NCI-H446 (cell line): ENCODE data around the gene IKZF3.

Experiments
- DNase-seq, 2 experiments: peaks; one replicate each; lab custom pipeline; 2025; lab: John Stamatoyannopoulos, UW

IKZF3 gene

DNA sequence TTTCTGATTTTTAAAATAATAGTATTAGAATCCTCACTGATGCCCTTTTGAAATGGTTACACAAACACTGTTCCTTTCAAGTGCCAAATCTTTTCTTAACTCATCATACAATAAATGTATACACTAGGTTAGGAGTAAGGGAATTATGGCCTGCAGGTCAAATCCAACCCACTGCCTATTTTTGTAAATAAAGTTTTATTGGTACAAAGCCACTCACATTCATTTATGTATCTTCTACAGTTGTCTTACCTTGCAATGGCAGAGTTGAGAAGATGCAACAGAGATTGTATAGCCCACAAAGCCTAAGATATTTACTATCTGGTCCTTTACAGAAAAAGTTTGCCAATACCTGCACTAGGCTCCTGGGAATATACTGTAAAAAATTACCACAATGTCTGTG, 47.8 kb downstream of the IKZF3 start:
- no peak for DNase-seq

DNA sequence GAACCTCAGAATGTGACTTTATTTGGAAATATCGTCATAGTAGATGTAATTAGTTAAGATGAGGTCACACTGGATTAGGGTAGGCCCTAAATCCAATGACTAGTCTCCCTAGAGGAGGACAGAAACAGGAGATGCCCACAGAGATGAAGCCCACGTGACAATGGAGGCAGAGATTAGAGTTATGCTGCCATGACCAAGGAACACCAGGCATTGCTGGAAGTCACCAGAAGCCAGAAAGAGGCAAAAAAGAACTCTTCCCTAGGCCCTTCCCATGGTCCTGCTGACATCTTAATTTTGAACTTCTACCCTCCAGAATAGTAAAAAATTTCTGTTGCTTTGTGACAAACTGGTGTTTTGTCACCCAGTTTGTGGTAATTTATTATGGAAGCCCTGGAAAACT, 49.6 kb downstream of the IKZF3 start:
- DNase-seq = no peak

DNA sequence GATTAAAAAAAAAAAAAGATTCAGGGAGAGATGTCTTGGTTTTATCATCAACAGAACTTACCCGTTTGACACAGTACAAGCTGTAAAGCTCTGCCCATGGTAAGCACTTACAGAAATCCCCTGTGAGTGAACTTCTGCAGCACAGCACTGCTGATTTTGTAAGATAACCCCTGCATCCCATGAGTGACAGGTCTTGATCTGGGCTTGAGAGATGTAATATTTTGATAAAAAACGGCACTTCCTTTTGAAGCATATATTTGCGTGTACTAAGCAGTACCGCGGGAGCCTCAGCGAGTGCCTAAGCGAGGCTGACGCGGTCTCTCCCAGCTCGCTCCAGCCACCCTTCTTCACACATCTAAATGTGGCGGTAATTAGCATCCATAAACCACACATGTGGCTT, 50.5 kb downstream of the IKZF3 start:
- DNase-seq = no peak

DNA sequence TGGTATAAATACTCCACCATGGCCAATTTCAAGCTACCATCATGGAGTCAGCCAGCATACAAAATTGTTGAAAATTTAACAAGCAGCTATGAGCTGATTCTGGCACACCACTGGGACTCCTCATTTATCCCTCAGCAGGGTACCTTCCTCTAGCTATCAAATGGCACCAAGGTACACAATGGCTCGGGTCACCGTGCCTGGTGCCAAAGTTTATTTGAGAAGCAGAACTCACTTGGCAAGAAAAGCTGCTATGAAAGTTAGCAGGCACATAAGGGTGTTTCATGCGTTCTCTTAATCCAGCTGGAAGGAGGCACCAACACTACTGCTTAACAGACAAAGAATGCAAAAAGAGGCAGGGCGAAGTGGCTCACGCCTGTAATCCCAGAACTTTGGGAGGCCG, 51.6 kb downstream of the IKZF3 start:
- DNase-seq = peak; percentile 4 to 56

DNA sequence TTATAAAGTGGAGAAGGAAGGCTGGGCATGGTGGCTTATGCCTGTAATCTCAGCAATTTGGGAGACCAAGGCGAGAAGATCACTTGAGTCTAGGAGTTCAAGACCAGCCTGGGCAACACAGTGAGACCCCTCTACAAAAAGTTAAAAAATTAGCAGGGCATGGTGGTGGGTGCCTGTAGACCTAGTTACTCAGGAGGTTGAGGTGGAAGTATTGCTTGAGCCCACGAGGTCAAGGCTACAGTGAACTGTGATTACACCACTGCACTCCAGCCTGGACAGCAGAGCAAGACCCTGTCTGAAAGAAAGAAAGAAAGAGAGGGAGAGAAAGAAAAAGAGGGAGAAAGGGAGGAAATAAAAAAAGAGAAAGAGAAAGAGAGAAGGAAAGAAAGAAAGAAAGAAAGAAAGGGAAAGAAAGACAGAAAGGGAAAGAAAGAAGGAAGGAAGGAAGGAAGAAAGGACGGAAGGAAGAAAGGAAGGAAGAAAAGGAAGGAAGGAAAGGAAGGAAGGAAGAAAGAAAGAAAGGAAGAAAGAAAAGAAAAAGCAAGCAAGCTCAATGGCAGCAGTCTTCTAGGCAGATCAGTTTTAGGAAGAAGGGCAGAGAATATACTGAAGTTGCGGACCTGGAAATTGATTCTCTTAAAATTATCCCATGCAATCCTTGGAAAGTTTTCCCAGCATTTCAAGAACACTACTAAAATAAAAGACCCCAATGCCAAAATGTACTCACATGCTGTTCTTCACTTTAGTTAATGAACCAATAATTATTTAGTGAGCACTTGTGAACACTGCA, 53.0 kb downstream of the IKZF3 start:
- no peak for DNase-seq

DNA sequence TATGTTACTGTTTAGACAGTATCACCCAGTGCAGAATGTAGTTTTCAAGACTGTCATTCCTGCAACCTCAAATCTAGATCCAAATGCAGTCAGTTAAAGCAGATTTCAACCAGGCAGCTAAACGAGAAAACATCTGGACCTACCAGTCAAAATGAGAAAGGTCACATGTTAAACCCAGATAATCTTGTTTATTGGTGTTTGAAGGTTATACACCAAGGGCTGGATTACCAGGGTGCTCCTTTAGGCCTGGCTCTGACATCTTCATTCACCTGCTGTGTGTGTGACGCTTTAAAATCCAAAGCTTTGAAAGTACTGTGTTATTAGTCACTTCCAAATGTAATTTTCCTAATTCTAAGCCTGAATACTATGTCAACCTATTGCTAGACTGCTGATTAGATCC, 54.9 kb downstream of the IKZF3 start:
- DNase-seq = no peak

DNA sequence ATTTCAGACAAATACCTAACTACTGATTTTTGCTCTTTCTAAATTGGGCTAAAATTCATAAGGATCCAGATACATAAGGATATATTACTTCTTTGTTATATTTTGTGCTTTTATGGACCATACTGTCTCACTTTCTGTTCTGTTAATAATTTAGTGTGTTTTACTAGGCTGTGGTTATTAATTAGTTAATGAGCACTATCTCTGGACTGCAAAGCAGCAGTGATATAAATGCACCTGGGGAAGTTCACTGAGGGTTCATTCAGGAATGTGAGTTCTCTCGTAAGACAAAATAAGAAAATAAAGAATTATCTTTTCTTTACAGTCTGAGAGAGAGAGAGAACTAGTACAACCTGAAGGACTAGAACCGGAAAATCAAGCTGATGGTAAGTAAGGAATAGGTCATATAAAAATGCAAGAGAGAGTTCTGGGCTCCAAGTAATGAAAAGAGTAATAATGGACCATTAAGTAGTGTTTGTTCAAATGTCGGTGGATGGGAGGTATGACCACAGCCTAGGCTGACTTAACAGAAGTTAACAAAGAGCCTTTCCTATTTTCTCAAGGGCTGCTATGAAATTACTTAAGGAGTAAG, 55.6 kb downstream of the IKZF3 start:
- no peak for DNase-seq

DNA sequence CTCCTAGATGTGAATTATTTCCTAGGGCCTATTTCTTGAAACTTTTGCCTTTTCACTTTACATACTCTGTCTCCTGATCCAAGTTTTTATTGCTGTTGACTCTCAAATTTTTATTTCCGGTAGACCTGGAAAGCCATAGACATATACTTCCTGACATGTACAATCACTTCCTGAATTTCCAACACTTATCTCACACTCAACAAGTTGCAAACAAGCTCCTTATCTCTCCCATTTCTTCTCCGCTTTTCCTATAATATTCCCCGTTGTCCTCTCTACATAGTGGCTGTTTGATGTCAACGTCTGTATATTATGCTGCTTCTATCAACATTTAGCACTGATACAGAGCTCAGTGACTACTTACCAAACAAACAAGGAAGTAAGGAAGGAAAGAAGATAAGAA, 59.3 kb downstream of the IKZF3 start:
- DNase-seq = no peak

DNA sequence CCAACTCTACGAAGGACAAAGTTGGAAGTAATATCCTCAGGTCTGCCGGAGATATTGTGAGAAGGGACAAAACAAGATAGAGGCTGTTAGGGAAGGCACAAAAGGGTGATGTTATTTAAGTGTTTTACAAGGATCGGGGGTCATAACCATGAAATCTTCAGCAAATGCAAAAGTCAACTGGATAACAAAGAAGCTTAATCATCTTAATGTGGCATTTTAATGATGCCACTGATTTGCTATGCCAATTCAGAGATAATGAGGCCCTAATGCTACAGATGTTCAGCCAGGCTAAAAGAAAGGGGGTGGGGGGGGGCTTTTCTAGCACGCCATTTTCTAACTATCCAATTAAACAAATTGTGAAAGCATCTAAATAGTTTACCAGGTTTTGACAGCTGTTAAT, 63.1 kb downstream of the IKZF3 start:
- no peak for DNase-seq

DNA sequence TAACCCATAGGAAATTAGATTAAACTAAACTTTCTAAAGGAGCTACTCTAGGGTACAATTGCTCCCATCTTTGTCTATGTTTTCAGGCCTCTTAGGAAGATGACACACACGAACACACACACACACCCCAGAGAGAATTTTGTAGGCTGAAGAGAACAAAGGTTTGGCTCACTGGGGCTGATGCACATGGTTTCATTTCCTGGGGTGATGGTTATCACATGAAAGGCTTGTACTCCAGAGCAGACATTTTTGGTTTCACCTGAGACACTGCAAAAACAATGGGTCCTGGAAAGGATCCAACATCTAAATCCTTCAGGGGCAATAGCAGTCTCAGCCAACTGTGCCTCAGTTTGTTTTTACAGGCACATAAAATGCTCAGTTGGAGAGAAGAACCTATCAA, 63.6 kb downstream of the IKZF3 start:
- DNase-seq = no peak

DNA sequence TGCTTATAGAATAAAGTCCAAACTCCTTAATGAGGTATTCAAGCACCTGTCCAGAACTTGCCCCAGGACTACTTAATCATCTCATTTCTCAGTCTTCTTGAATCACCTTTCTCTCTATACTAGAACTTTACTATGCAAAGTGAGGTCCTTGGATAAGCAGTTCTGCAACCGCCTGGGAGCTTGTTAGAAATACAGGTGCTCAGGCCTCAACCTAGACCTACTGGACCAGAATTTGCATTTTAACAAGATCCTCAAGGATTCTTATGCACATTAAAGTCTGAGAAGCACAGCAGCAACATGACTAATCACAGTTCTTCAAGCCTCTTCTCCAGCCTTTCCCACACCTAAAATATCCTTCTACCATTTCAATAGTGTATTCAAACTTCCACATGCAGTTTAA, 64.7 kb downstream of the IKZF3 start:
- DNase-seq = no peak

DNA sequence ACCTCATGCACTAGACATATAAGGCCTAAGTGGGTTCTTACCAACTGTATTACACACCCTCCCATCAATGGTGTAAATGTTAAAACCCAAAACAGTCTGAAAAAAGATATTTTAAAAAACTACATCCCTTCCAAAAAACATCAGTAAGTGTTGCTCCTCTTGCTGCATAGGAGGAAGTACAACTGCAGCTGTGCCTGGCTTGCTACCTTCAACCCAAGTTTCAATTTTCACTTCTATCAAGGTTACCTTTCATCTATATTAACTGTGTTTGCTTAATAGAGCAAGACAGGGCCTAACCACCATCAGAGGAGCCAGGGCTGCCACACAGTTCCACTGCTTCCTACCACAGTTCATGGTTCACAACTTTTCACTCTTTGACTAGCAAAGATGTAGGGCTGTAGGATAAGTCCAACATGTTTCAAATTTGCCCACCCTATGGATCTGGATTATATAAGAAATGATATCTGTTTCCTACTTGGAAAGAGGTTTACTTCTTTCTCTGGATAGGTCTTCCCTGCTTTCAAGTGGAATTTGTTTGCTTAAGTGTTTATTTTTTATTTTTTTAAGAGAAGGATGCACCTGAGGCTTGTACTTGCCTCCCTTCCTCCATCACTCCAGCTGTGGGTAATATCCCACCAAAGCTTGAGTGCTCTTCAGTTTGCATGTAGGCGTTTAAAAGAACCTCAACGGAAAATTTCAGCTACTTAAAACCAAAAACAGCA, 69.7 kb downstream of the IKZF3 start:
- no peak for DNase-seq

DNA sequence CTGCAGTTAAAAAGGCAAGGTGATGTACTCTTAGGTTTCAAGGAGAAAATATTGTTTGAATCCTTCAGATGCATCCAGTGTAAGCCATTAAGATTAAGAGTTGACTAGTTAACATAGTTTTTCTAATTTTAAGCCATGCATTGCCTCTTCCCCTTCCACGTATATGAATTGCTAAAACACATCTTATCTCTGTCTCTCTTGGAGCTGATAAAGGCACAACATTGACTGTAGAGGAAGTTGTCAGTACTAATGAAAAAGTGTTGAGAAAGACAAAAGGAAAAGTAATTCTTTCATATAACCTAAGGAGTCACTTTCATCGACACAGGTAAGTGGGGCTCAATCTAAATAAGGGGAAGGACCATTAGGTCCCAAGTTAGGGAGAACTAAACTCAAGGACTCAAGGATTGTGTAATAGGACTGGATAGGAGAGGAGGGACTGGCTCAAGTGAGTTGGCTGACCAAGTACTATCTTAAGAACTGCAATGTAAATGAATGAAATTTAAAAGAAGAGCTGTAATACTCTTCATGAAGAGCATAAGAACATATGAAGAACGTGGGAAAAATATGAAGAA, 70.7 kb downstream of the IKZF3 start:
- DNase-seq = no peak

DNA sequence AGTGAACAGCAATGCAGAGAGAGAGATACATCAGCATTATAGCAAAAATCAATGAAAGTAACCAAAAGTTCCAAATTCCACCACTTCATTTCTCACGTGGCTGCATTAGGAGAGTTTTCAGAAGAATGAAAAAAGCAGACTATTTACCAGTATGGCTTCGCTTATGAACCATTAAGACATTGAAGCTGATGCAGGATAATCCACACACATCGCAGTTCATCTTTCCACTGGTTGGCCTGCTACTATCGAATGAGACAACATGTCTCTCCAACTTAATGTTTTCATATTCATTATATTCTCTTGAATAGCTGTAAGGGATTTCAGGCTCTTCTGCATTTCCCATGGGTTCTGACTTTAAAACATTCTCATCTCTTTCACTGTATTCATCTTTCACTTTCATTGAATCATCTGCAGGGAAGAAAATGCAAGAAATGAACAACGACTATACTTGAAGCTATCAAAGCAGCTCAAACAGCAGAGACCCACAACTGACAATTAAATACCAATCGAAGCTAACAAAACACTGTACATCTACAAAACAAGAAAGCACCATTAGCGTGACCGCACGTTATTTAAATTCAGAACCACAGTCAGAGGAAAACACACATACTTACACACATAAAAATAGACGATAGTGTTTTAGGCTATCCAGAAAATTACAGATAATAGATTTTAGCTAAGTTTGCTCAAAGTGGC, 71.4 kb downstream of the IKZF3 start:
- DNase-seq = no peak

DNA sequence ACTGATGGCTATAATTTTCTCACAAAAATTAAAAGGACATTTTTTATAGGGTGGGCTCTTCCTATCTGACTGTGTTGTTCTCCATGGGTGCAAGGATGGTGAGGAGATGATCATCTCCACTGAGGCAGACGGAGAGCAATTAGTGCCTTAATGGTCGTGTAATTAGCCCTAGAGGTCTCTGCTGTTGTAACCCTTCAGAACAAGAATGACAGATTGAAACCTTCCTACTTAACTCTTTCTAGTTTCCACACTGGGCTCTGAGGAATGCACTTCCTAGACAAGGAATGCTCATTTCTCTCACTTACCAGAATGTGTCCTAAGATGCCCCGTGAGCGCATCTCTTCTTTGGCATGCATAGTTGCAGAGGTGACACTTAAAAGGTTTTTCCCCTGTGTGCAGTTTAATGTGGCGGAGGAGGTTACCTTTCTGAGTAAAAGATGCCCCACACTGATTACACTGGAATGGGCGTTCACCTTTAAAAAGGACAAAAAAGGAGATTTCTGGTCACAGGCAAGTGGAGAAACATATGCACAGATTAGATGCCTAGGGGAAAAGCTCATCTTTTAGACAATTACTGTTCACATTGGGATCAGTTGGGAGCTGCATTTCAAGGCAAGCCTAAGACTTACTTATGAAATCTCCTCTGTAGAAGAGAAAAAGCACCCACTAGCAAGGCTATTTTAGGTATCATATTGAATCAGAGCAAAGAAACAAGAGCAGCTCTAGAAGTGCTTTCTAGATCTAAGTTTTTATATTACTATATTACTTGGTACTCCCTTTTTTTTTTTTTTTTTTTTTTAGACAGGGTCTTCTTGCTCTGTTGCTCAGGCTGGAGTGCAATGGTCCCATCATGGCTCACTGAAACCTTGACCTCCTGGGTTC, 72.8 kb downstream of the IKZF3 start:
- no peak for DNase-seq

DNA sequence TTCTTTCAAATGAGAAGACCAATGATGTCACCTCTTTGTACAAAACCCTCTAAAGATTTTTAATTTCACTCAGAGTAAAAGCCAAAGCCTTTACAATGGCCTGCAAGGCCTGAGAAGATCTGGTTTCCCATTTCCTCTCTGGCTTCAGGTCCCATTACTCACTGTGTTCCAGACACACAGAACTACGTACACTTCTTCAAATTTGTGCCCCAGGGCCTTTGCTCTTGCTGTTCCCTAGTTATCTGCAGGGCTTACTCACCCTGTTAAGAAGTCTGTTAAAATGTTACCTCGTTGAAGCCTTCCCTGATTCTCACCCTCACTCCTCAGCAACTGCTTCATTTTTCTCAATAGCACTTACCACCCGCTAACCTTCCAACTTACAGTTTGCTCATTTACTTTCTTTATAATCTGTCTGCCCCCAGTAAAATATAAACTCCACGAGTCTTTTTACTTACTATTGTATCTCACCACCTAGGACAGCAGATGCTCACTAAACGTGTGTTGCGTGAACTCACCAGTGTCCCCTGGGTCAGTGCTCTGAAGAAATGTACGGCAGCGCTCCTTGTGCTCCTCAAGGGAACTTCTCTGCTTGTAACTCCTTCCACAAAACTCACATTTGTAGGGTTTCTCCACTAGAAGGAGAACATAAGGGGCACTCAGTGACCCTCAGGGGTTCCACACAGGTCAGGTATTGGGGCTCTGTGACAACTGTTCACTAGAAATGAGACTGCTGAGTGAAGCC, 76.2 kb downstream of the IKZF3 start:
- DNase-seq = no peak

DNA sequence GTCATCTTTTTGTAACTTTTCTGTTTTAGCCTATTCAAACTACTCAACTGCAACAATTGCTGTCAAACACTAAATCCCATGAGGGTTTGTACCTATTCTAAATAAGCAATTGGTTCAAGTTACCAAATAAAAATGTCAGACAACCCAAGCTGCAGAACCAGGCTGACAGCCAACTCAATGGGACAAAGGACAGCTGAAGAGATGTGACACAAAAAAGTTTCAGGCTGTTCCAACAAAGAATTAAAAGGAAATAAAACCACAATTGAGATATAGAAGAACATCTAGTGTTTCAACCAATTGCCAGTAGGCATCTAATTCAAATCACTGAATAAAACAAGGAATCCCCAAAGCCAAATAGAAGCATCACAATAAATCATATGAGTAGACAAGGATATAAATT, 77.1 kb downstream of the IKZF3 start:
- no peak for DNase-seq

DNA sequence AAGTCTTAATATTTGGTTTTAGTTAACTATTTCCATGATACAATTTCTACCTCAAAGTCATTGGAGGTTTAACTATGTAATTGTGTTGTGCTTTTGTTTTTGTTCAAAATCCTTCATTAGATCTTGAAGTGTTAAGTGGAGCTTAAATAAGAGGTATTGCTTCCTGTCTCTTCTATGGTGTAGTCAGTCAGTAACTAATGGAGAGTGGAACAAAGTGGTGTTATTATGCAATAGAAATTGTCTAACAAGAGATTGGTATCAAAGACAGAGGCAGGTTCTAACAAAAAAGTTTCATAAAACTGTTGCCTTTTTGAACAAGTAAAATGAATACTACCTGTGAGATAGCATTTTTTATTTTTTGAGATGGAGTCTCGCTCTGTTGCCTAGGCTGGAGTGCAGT, 81.1 kb downstream of the IKZF3 start:
- no peak for DNase-seq

DNA sequence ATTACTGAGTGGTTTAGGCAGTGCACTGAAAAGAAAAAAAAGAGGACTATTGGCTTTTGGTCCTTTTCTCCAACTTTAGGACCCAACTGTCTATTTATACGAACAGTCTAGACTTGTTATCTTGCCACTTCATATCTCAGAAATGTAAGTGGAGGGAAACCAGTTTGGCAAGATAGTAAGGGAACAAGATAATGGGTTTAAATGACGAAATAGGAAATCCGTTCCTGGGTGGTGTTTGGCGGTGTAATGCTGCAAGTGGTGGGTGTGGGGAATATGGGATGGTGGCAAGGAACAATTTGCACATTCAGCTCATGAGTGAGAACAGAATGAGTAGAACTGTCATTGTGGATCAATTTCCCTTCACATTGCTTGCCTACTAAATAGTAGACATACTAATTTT, 81.6 kb downstream of the IKZF3 start:
- DNase-seq = no peak

DNA sequence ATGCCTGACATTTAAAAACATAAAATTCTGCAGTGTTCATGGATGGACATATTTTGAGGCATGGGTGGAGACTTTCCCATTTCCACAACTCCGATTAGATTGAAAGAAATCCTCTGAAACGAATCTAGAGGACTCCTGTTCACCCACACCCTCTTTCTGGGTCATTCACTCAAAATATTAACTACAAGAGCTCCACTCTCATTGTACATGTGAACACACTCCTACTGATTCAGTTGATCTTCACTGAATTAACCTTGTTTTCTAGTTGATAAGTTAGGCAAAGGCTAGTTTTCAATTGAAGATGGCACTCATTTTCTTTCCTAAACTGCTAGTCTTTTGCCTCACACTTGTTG, 82.3 kb downstream of the IKZF3 start:
- DNase-seq = no peak
